ENCODE results near the gene TIMMDC1.

DNA sequence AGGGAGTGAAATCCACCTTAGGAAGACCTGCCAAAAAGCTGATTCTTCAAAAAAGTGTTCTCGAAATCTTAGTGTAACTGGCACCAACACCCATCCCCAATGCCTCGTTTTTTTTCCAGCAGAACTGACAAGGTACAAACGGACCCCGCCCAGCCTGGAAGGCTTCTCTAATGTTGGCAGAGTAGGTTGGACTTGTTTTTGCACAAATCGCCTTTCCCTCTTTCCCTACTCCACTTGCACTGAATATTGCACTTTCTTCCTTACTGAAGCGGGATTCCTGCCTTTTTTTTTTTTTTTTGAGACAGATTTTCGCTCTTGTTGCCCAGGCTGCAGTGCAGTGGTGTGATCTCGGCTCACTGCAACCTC lies 544 bp upstream of the TIMMDC1 start:
- TF ChIP-seq POLR2AphosphoS5 (IDR thresholded peaks at IDR 0.05) = no peak
- no peak for TF ChIP-seq POLR2A (IDR thresholded peaks at IDR 0.05)
